Nephron progenitor cell (in vitro differentiated cells): Measurements from ENCODE around the gene TLCD5.
A peak's percentile ranks its signal among the peaks of the same experiment; 100 is the strongest.

Experiments
- DNase-seq: peaks from one replicate; pipeline ENCODE4 v3.0.0; 2021
- H3K27ac Mint-ChIP-seq: 2 replicates; pipeline ENCODE4 v1.8.0; 2021; ENCODE audit warnings: mild to moderate bottlenecking, moderate library complexity, mixed read lengths
- H3K27me3 Mint-ChIP-seq: 2 replicates; pipeline ENCODE4 v1.8.0; 2021; ENCODE audit warnings: mild to moderate bottlenecking, low read depth, mixed read lengths; ENCODE audit not compliant: poor library complexity
- H3K36me3 Mint-ChIP-seq: 2 replicates; pipeline ENCODE4 v1.8.0; 2021; ENCODE audit warnings: low read depth, mixed read lengths
- H3K4me1 Mint-ChIP-seq: 2 replicates; pipeline ENCODE4 v1.8.0; 2021; ENCODE audit warnings: mixed read lengths
- H3K4me3 Mint-ChIP-seq: 2 replicates; pipeline ENCODE4 v1.8.0; 2021; ENCODE audit warnings: mild to moderate bottlenecking, moderate library complexity, mixed read lengths
- H3K9me3 Mint-ChIP-seq: 2 replicates; pipeline ENCODE4 v1.8.0; 2021; ENCODE audit warnings: mild to moderate bottlenecking, moderate library complexity, mixed read lengths
- CTCF ChIP-seq: fragments of 200-600 bp; sonication (generic); IDR thresholded peaks from 2 replicates; pipeline ENCODE4 v1.5.0; 2021; ENCODE audit warnings: antibody characterized with exemption

Gene TLCD5

GRCh38 chr11:120303004-120303637 lies 22.0 kb upstream of the TLCD5 start:
- H3K36me3 Mint-ChIP-seq = no peaks in the 10 kb centered on the region
- peak; percentile 92 for TF ChIP-seq CTCF
- DNase-seq = peak; percentile 82
- no peak overlapping the region for H3K4me3 Mint-ChIP-seq
- H3K27ac Mint-ChIP-seq = no peak overlapping the region
- H3K27me3 Mint-ChIP-seq = peaks cover 43% of the 10 kb centered on the region
- no peaks in the 10 kb centered on the region for H3K9me3 Mint-ChIP-seq
- peaks cover 25% of the 10 kb centered on the region for H3K4me1 Mint-ChIP-seq

GRCh38 chr11:120304526-120304925 lies 20.6 kb upstream of the TLCD5 start:
- Mint-ChIP-seq H3K36me3 (no peaks in the 10 kb centered on the region), H3K27me3 (peaks cover 38% of the 10 kb centered on the region), H3K4me1 (peaks cover 28% of the 10 kb centered on the region), H3K9me3 (no peaks in the 10 kb centered on the region), H3K27ac (no peak overlapping the region), H3K4me3 (no peak overlapping the region)
- no peak for TF ChIP-seq CTCF
- no peak for DNase-seq

- Mint-ChIP-seq H3K27me3 (peaks cover 33% of the 10 kb centered on the region), H3K27ac (no peak overlapping the region), H3K4me1 (peaks cover 24% of the 10 kb centered on the region), H3K36me3 (no peaks in the 10 kb centered on the region), H3K4me3 (no peak overlapping the region), H3K9me3 (no peaks in the 10 kb centered on the region)
- no peak for TF ChIP-seq CTCF
- no peak for DNase-seq
Measured at GRCh38 chr11:120305286-120305685, 19.8 kb upstream of the TLCD5 start.

- H3K9me3 Mint-ChIP-seq = no peaks in the 10 kb centered on the region
- no peak for DNase-seq
- H3K27ac Mint-ChIP-seq = no peak overlapping the region
- H3K4me1 Mint-ChIP-seq = peaks cover 22% of the 10 kb centered on the region
- no peak overlapping the region for H3K4me3 Mint-ChIP-seq
- peak; percentile 18 for TF ChIP-seq CTCF
- H3K27me3 Mint-ChIP-seq = peaks cover 30% of the 10 kb centered on the region
- H3K36me3 Mint-ChIP-seq = no peaks in the 10 kb centered on the region
Measured at GRCh38 chr11:120306519-120307242, 18.4 kb upstream of the TLCD5 start.

- TF ChIP-seq CTCF = no peak
- H3K27ac Mint-ChIP-seq = no peak overlapping the region
- H3K9me3 Mint-ChIP-seq = no peaks in the 10 kb centered on the region
- no peaks in the 10 kb centered on the region for H3K36me3 Mint-ChIP-seq
- peaks cover 14% of the 10 kb centered on the region for H3K4me1 Mint-ChIP-seq
- DNase-seq = no peak
- H3K27me3 Mint-ChIP-seq = peaks cover 28% of the 10 kb centered on the region
- H3K4me3 Mint-ChIP-seq = no peak overlapping the region
Measured at GRCh38 chr11:120307476-120307875, 17.6 kb upstream of the TLCD5 start.

GRCh38 chr11:120308081-120308480 lies 17.0 kb upstream of the TLCD5 start:
- peaks cover 14% of the 10 kb centered on the region for H3K4me1 Mint-ChIP-seq
- no peak overlapping the region for H3K27ac Mint-ChIP-seq
- DNase-seq = no peak
- no peaks in the 10 kb centered on the region for H3K36me3 Mint-ChIP-seq
- H3K9me3 Mint-ChIP-seq = no peaks in the 10 kb centered on the region
- no peak overlapping the region for H3K4me3 Mint-ChIP-seq
- no peak for TF ChIP-seq CTCF
- peaks cover 26% of the 10 kb centered on the region for H3K27me3 Mint-ChIP-seq
